Upper lobe of left lung (tissue), 4 donors: ENCODE results near the gene SMOC1.

Experiments
- POLR2A ChIP-seq, 4 donors: fragments of 450-650 bp; IDR thresholded peaks; one replicate each; pipeline ENCODE4 v1.5.1; 2016 to 2017; ENCODE audit warnings: antibody characterized with exemption in 4 of 4, mild to moderate bottlenecking in 2 of 4
- POLR2AphosphoS5 ChIP-seq, 2 donors: sonication (generic); formaldehyde crosslinking; IDR thresholded peaks; one replicate each; pipeline ENCODE4 v1.5.1; 2017; ENCODE audit warnings: antibody characterized with exemption in 2 of 2

DNA sequence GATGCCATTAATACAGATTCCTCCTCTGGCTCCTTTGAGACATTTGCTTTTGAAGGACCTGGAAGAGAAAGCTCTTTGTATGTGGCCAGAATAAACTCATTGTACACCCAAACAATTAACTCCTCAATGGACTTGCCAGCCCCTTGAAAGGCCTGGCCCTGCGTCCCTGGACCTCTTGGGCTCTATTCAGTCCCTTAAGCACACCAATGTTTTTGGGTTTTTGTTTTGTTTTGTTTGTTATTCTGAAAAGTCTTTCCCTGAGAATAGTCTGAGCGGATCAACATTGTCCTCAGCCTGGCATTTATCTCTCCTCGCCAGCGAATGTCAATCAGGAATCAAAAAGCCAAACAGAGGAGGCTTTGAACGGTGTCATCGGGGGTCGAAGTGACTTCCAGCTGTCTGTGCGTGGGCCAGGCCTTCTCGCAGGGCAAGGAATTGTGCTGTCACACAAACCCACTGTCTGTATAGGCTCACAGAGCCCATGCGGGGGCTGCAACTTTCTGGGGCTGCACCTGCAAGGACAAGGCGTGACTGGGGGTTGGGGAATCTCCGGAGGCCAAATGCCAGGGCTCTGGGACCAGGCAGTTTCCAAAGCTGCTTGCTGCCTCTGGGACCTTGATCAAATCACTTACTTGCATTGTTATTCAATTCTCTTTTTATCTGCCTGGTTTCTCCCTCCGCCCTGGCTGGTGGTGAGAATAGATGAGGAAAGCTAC, 108.3 kb downstream of the SMOC1 start:
- no peak for TF ChIP-seq POLR2A (IDR thresholded peaks at IDR 0.05)
- TF ChIP-seq POLR2AphosphoS5 (IDR thresholded peaks at IDR 0.05) = no peak
